SK-N-SH treated with all-trans-retinoic acid at 6 μM for 48 hours (cell line): ENCODE data around the gene HOXB1.

Source experiments
- ATAC-seq: fragments of 200-7000 bp; cut with Tn5 transposase; 3 replicates; pipeline ENCODE4 v1.9.1; 2020; ENCODE audit warnings: mild to moderate bottlenecking, moderate library complexity
- ARNTL ChIP-seq: fragments of 450-650 bp; formaldehyde crosslinking; IDR thresholded peaks from 2 replicates; pipeline ENCODE4 v1.5.0; 2020; ENCODE audit warnings: low read depth, mild to moderate bottlenecking, moderate library complexity, borderline replicate concordance
- BACH2 ChIP-seq: fragments of 250-450 bp; sonication (Bioruptor Pico); IDR thresholded peaks from 2 replicates; pipeline ENCODE4 v1.9.0; 2021; ENCODE audit warnings: mild to moderate bottlenecking, borderline replicate concordance
- CSDC2 ChIP-seq: fragments of 250-450 bp; sonication (Bioruptor Pico); IDR thresholded peaks from 2 replicates; pipeline ENCODE4 v1.5.0; 2020; ENCODE audit warnings: mild to moderate bottlenecking, moderate library complexity
- ESRRG ChIP-seq: fragments of 250-450 bp; sonication (Bioruptor Pico); IDR thresholded peaks from 2 replicates; pipeline ENCODE4 v1.6.1; 2021; ENCODE audit warnings: mild to moderate bottlenecking
- GLIS3 ChIP-seq: fragments of 250-450 bp; sonication (Bioruptor Pico); IDR thresholded peaks from 2 replicates; pipeline ENCODE4 v1.5.0; 2020; ENCODE audit warnings: mild to moderate bottlenecking, moderate library complexity
- ISL1 ChIP-seq: fragments of 250-450 bp; sonication (Bioruptor Pico); IDR thresholded peaks from 2 replicates; pipeline ENCODE4 v2.1.2; 2022; ENCODE audit warnings: mild to moderate bottlenecking, moderate library complexity
- OSR1 ChIP-seq: fragments of 250-450 bp; sonication (Bioruptor Pico); IDR thresholded peaks from 2 replicates; pipeline ENCODE4 v1.8.0; 2022; ENCODE audit warnings: moderate library complexity, mild to moderate bottlenecking, inconsistent platforms
- RARB ChIP-seq: fragments of 250-450 bp; sonication (Bioruptor Pico); IDR thresholded peaks from 2 replicates; pipeline ENCODE4 v1.8.0; 2021; ENCODE audit warnings: mild to moderate bottlenecking, moderate library complexity
- SNAI2 ChIP-seq: fragments of 250-450 bp; sonication (Bioruptor Pico); IDR thresholded peaks from 2 replicates; pipeline ENCODE4 v1.5.0; 2020; ENCODE audit warnings: mild to moderate bottlenecking, moderate library complexity
- TCF4 ChIP-seq: fragments of 250-450 bp; sonication (Bioruptor Pico); IDR thresholded peaks from 2 replicates; pipeline ENCODE4 v1.8.0; 2021; ENCODE audit warnings: mild to moderate bottlenecking, moderate library complexity, borderline replicate concordance
- TOX ChIP-seq: fragments of 250-450 bp; sonication (Bioruptor Pico); IDR thresholded peaks from 2 replicates; pipeline ENCODE4 v1.8.0; 2021; ENCODE audit warnings: mild to moderate bottlenecking, moderate library complexity, borderline replicate concordance
- ZC3H10 ChIP-seq: fragments of 250-450 bp; sonication (Bioruptor Pico); IDR thresholded peaks from 2 replicates; pipeline ENCODE4 v1.5.1; 2021; ENCODE audit warnings: mild to moderate bottlenecking, moderate library complexity
- ZFP3 ChIP-seq: fragments of 250-450 bp; sonication (Bioruptor Pico); IDR thresholded peaks from 2 replicates; pipeline ENCODE4 v1.5.0; 2020; ENCODE audit warnings: mild to moderate bottlenecking, moderate library complexity
- ZFP30 ChIP-seq: fragments of 450-650 bp; formaldehyde crosslinking; IDR thresholded peaks from 2 replicates; pipeline ENCODE4 v1.5.0; 2022; ENCODE audit warnings: mild to moderate bottlenecking, moderate library complexity
- ZNF565 ChIP-seq: fragments of 450-650 bp; formaldehyde crosslinking; conservative IDR thresholded peaks from 2 replicates; pipeline ENCODE4 v1.5.0; 2020; ENCODE audit warnings: low read depth, mild to moderate bottlenecking, moderate library complexity
- ZNF70 ChIP-seq: fragments of 450-650 bp; formaldehyde crosslinking; IDR thresholded peaks from 2 replicates; pipeline ENCODE4 v1.5.0; 2020; ENCODE audit warnings: mild to moderate bottlenecking, moderate library complexity
- ZNF8 ChIP-seq: fragments of 450-650 bp; formaldehyde crosslinking; IDR thresholded peaks from 2 replicates; pipeline ENCODE4 v1.5.0; 2020; ENCODE audit warnings: mild to moderate bottlenecking, moderate library complexity
- TF ChIP-seq, protein P1 (sequence below): fragments of 250-450 bp; sonication (Bioruptor Pico); IDR thresholded peaks from 2 replicates; pipeline ENCODE4 v1.8.0; 2020; ENCODE audit warnings: mild to moderate bottlenecking, moderate library complexity, borderline replicate concordance
- TF ChIP-seq, protein P2 (sequence below): fragments of 250-450 bp; sonication (Bioruptor Pico); IDR thresholded peaks from 2 replicates; pipeline ENCODE4 v1.5.1; 2020; ENCODE audit warnings: low read depth, mild to moderate bottlenecking, moderate library complexity
- TF ChIP-seq, protein P3 (sequence below): fragments of 250-450 bp; sonication (Bioruptor Pico); IDR thresholded peaks from 2 replicates; pipeline ENCODE4 v1.8.0; 2021; ENCODE audit warnings: low read depth, mild to moderate bottlenecking, moderate library complexity, borderline replicate concordance

HOXB1 gene

DNA sequence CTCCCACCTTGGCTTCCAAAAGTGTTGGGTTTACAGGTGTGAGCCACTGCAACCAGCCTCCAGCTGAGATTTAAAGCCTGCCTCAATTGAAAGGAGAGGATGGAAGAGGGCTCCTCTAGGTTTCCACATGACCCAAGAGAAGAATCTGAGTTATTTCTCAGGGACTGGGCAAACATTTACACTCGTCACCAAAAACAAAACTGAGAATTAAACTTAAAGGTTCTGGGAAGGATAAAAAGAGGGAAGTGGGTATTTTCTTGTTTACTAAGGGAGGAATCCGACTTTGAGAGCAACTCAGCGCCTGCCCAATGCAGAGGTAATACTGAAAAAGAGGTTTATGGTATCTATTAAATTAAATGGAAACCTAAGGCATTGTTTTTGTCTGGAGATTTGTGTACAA lies 13.3 kb downstream of the HOXB1 start:
- TF ChIP-seq CSDC2 = no peak
- no peak for TF ChIP-seq ISL1 (CRISPR knock-in tag)
- TF ChIP-seq, protein P1, sequence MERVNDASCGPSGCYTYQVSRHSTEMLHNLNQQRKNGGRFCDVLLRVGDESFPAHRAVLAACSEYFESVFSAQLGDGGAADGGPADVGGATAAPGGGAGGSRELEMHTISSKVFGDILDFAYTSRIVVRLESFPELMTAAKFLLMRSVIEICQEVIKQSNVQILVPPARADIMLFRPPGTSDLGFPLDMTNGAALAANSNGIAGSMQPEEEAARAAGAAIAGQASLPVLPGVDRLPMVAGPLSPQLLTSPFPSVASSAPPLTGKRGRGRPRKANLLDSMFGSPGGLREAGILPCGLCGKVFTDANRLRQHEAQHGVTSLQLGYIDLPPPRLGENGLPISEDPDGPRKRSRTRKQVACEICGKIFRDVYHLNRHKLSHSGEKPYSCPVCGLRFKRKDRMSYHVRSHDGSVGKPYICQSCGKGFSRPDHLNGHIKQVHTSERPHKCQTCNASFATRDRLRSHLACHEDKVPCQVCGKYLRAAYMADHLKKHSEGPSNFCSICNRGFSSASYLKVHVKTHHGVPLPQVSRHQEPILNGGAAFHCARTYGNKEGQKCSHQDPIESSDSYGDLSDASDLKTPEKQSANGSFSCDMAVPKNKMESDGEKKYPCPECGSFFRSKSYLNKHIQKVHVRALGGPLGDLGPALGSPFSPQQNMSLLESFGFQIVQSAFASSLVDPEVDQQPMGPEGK = no peak
- no peak for TF ChIP-seq BACH2 (CRISPR knock-in tag)
- no peak for TF ChIP-seq TCF4 (CRISPR knock-in tag)
- no peak for TF ChIP-seq GLIS3 (CRISPR knock-in tag)
- no peak for TF ChIP-seq ZFP30 (CRISPR knock-in tag)
- no peak for TF ChIP-seq ZNF70 (CRISPR knock-in tag)
- ATAC-seq = no peak

DNA sequence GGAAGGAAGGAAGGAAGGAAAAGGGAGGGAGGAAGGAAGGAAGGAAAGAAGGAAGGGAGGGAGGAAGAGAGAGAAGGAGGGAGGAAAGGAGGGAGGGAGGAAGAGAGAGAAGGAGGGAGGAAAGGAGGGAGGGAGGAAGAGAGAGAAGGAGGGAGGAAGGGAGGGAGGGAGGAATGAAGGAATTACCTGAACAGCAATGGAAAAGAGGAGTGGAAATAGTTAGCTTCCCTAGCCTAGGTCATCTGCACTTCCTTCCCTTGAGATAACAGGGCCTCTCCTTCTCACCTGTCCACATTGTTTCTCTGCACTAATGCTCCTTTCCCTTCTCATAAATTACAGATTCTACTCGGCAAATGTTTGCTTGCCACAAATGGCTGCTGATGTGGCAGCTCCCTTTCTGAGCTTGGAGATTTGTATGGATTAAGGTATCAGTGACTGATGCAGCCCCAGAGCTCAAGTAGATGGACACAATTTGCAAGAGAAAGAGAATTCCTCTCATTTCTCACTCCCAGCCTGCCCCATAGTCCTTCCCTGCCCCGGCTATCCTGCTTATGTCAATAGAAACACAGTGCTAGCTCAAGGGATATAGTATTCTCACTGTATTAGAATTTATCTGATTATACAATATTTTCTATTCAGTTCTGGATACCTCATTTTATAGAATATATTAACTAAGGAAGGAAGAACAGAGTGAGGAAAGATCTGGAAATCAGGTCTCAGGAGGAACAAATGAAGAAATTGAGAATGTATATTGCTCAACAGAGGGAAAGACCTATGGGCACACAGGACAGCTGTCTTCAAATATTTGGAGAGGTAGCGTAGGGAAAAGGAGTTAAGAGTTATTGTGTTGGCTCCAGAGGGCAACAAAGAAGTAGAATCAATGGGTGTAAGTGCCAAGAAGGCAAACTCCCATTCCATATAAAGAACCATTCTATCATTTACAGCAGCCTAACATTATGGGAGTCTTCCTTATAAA lies 14.6 kb downstream of the HOXB1 start:
- no peak for ATAC-seq
- no peak for TF ChIP-seq TOX
- TF ChIP-seq ZC3H10 (CRISPR knock-in tag) = no peak
- TF ChIP-seq CSDC2 = no peak
- TF ChIP-seq ZNF70 (CRISPR knock-in tag) = no peak
- TF ChIP-seq, protein P2, sequence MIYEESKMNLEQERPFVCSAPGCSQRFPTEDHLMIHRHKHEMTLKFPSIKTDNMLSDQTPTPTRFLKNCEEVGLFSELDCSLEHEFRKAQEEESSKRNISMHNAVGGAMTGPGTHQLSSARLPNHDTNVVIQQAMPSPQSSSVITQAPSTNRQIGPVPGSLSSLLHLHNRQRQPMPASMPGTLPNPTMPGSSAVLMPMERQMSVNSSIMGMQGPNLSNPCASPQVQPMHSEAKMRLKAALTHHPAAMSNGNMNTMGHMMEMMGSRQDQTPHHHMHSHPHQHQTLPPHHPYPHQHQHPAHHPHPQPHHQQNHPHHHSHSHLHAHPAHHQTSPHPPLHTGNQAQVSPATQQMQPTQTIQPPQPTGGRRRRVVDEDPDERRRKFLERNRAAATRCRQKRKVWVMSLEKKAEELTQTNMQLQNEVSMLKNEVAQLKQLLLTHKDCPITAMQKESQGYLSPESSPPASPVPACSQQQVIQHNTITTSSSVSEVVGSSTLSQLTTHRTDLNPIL (CRISPR knock-in tag) = no peak
- TF ChIP-seq RARB (CRISPR knock-in tag) = no peak
- TF ChIP-seq ISL1 (CRISPR knock-in tag) = no peak
- TF ChIP-seq, protein P3, sequence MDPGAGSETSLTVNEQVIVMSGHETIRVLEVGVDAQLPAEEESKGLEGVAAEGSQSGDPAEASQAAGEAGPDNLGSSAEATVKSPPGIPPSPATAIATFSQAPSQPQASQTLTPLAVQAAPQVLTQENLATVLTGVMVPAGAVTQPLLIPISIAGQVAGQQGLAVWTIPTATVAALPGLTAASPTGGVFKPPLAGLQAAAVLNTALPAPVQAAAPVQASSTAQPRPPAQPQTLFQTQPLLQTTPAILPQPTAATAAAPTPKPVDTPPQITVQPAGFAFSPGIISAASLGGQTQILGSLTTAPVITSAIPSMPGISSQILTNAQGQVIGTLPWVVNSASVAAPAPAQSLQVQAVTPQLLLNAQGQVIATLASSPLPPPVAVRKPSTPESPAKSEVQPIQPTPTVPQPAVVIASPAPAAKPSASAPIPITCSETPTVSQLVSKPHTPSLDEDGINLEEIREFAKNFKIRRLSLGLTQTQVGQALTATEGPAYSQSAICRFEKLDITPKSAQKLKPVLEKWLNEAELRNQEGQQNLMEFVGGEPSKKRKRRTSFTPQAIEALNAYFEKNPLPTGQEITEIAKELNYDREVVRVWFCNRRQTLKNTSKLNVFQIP (CRISPR knock-in tag) = no peak
- TF ChIP-seq ZNF565 (CRISPR knock-in tag) = no peak
- no peak for TF ChIP-seq ARNTL (CRISPR knock-in tag)
- TF ChIP-seq TCF4 (CRISPR knock-in tag) = no peak
- no peak for TF ChIP-seq ZFP30 (CRISPR knock-in tag)

DNA sequence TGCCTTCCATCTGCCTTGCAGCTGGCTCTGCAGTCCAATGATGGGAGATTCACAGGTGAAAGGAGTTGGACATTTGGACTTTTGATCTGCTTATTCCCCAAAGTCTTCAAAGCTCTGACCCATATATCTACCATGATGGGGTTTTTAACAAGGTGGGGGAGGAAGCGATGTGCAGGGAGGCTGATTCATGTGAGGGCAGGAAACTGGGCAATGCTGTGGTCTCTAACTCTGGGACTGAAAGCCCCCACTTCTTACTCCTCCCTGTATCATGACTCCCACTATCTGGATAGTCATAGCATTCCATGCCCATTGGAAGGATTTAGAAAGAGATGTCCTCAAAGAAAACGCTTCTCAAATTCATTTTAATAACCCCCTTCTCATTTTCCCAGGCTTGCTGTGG lies 16.3 kb downstream of the HOXB1 start:
- TF ChIP-seq BACH2 (CRISPR knock-in tag) (no peak), CSDC2 (no peak), ZC3H10 (CRISPR knock-in tag) (no peak), ISL1 (CRISPR knock-in tag) (no peak), ZFP30 (CRISPR knock-in tag) (no peak), TOX (no peak), SNAI2 (CRISPR knock-in tag) (no peak), ZNF8 (CRISPR knock-in tag) (no peak), TCF4 (CRISPR knock-in tag) (no peak), ARNTL (CRISPR knock-in tag) (no peak), GLIS3 (CRISPR knock-in tag) (no peak), ZNF70 (CRISPR knock-in tag) (no peak), ZFP3 (CRISPR knock-in tag) (no peak), ZNF565 (CRISPR knock-in tag) (no peak), OSR1 (no peak), ESRRG (CRISPR knock-in tag) (no peak)
- TF ChIP-seq, protein P1 = no peak
- TF ChIP-seq, protein P2 (CRISPR knock-in tag) = no peak
- no peak for ATAC-seq
